ENCODE data around the gene ANKRD33B.
A peak's percentile ranks its signal among the peaks of the same experiment; 100 is the strongest.

GRCh38 chr5:10607666-10608073 is 43.8 kb downstream of the ANKRD33B start:
- peak; percentile 19 to 35; a peak in 3 of 4 replicates for TF ChIP-seq CTCF (conservative IDR thresholded peaks at IDR 0.05; ENCODE audit: low read depth in 2 of 2)
- TF ChIP-seq CREB1 (CRISPR knock-in tag; IDR thresholded peaks at IDR 0.05; ENCODE audit: low read depth), result no peak
- TF ChIP-seq POLR2AphosphoS5 (IDR thresholded peaks at IDR 0.05; ENCODE audit: low read depth), result no peak
- no peak for TF ChIP-seq EZH2 (IDR thresholded peaks at IDR 0.05; ENCODE audit: low read depth, unreplicated experiment)
- TF ChIP-seq ZNF114 (CRISPR knock-in tag; IDR thresholded peaks at IDR 0.05), result no peak
- no peak for TF ChIP-seq REST (IDR thresholded peaks at IDR 0.05; ENCODE audit: unreplicated experiment)

Data from GM23338 (cell line).